ENCODE results near the gene EPHA6.
"Not testable (repeated sequence)": the region's sequence is repeated elsewhere in the genome, so short reads cannot be mapped to it uniquely, and the experiment has no call there.

EPHA6 gene

GRCh38 chr3:97197083-97197482 lies 382.7 kb downstream of the EPHA6 start:
- no peak for DNase-seq

- DNase-seq: no peak
Measured at GRCh38 chr3:97197830-97198229, 383.4 kb downstream of the EPHA6 start.

- no peak for DNase-seq
Measured at GRCh38 chr3:97200387-97200786, 386.0 kb downstream of the EPHA6 start.

- no peak for DNase-seq
Measured at GRCh38 chr3:97201814-97202213, 387.4 kb downstream of the EPHA6 start.

DNA sequence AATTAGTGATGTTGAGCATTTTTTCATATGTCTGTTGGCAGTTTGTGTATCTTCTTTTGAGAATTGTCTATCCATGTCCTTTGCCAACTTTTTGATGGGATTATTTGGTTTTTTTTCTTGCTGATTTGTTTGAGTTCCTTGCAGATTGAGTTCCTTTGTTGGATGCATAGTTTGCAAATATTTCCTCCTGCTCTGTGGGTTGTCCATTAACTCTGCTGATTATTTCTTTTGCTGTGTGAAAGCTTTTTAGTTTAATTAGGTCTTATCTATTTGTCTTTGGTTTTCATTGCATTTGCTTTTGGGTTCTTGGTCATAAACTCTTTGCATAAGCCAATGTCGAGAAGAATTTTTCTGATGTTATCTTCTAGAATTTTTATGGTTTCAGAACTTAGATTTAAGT lies 414.6 kb downstream of the EPHA6 start:
- DNase-seq: no peak

- no peak for DNase-seq
Measured at GRCh38 chr3:97230486-97230885, 416.1 kb downstream of the EPHA6 start.

- DNase-seq: no peak
Measured at GRCh38 chr3:97232393-97233034, 418.1 kb downstream of the EPHA6 start.

DNA sequence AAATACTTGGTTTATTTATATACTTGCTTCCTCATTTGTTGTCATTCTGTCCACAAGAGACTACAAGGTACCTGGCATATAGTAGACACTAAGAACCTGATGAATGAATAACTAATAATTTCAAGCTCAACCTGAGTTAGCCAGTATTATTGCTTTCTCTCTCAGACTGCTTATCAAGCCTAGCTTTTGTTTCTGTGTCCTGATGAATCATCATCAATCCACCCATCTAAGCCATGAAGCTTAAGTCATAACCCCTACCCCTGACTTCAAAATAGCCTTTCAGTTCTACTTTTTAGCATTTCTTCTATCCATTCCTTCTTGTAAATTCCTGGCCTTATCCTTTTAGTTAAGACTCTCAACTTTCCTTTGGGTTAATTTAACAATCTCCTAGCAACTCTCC lies 420.8 kb downstream of the EPHA6 start:
- no peak for DNase-seq

GRCh38 chr3:97235611-97236315 lies 421.4 kb downstream of the EPHA6 start:
- no peak for DNase-seq

DNA sequence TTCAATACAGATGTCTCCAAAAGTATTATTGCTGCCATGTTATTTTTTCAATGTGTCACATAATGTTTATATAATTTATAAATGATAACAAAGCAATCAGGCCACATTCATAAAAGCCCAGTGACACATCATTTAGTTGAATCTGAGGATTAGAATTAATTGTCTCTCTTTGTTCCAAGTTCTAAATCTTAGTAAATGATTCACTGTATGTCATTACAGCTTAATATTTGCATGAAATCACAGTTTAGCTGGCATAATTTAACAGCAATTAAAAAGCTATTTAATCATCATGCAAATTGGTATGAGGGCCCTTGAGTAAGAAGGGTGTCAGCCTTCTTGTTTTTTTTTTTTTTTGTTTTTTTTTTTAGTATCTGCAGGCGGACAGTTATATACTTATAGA lies 427.0 kb downstream of the EPHA6 start:
- no peak for DNase-seq

GRCh38 chr3:97245201-97245910 lies 431.0 kb downstream of the EPHA6 start:
- DNase-seq: no peak

DNA sequence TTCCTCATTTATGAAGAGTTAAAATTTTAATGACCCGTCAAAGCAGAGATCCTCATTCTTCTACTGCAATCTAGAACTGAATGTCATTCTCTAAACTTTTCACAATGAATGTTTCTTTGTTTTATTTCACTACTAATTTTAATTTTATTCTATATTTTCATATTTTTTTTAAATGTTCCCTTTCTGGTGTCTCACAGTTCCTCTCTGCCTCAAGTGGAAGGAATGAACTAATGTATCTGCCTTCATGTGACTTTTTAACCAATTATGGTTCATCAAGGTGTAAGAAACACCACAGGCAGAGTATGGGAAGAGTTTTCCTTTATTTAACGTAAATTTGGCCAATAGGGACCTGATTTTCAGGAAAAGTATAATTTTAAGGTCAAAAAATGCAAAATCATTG lies 441.7 kb downstream of the EPHA6 start:
- no peak for DNase-seq

DNA sequence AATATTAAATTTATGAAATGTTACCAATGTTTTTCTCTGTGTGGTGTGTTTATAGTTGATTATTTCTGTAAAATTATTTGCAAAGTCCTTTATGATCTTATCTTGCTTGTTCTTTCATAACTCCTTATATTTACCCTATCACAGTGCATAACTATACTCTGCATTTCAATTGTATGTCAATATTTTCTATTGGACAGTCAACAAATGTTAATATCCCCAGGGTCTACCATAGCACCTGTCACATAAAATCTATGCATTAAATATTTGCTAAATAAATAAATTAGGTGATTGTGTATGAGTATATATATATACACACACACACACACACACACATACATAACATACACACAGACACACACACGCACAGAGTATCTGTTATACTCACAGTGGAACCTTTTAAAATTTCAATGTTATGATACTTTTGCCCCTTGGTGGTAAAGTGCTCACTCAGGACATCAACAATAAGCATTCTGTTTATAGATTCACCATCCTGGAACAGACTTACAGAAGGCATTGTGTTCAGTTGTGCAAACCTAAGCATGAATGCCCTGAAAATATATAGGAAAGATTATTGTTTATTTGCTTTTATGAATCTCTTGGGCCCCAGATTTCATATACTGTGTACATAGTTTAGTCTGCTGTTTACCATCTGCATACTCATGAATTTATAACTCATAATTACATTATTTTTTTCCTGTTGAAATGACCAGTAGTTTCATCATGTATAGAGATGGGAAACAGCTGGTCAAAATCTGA lies 443.7 kb downstream of the EPHA6 start:
- no peak for DNase-seq

DNA sequence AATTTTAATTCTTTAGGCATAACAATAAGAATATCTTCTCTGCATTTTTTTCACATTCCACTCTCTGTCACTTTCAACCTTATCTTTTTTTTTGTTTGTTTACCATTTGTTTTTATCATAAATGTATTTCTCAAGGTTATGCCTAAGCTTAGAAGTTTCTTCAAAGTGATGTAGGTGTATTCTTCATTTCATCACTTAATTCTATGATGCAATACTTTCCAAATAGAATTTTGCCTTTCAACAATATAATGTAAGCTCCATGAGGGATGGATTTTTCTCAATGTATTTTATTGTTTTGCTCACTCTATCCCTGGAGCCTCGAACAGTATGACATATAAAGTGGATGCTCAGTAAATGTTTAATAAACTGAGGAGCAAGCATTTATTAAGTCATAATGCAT lies 444.9 kb downstream of the EPHA6 start:
- no peak for DNase-seq

- DNase-seq: no peak
Measured at GRCh38 chr3:97264180-97264579, 449.8 kb downstream of the EPHA6 start.

- DNase-seq: no peak
Measured at GRCh38 chr3:97265237-97266005, 451.0 kb downstream of the EPHA6 start.

GRCh38 chr3:97269202-97269601 lies 454.8 kb downstream of the EPHA6 start:
- DNase-seq: no peak

GRCh38 chr3:97276879-97277550 lies 462.6 kb downstream of the EPHA6 start:
- not testable (repeated sequence) for DNase-seq

DNA sequence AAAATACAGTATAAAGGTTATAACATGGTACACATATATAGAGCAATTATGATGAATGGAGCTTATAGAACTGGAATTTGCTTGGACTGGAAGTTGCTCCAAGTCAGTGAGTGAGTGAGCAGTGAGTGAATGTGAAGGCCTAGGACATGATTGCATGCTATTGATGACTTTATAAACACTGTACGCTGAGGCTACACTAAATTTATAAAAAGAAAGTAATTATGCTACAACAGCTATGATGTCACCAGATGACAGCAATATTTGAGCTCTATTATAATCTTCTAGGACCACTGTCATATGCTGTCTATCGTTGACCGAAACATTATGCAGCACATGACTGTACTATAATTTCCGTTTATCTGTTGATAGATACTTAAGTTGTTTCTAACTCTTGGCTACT lies 463.3 kb downstream of the EPHA6 start:
- DNase-seq: no peak

- no peak for DNase-seq
Measured at GRCh38 chr3:97278506-97278905, 464.1 kb downstream of the EPHA6 start.

DNA sequence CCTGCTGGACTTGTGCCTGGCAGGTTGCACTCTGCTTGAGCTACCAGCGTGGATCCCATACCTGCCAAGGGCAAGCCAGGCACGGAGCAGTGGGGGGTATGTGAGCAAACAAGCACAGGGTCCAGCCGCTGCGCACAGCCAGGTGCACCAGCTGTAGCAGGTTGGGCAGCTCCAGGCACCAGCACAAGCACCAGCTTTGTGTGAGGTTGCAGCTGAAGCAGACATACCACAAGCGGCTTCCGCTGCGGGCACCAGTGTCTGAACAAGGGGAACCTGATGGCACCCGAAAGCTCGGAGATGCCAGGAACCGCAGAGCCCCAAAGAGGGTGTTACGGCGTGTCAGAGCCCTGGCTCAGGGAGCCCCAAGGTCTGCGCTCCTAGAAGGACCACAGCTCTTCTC lies 477.5 kb downstream of the EPHA6 start:
- DNase-seq: no peak

DNA sequence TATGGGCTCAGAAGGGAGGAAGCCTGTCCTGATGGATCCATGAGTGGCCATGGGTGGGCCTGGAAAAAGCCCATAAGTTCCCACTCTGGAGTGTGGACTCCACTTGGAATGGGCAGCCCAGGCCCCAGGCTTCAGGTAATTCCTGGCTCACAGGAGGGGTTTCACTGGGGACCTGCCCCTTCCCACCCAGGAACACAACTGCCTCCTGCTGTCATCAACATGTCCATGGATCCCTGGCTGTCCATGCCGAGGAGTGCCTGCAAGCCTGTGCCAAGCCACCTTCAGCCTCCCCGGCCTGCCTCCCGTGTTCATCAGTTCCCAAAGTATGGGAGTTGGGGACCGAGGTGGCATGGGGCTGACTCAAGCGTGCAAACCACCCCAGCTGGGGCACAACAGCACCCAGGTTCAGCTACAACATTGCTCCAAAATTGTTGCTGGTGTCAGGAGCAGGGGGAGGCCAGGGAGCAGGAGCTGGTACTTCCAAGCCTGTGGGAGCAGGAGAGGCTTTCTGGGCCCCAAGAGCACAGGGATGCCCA lies 479.3 kb downstream of the EPHA6 start:
- DNase-seq: no peak
